ENCODE data around the gene TEAD2. TPM values are rescaled to one million over a fixed set of nuclear protein-coding genes. Genes with fewer than 3 reads are reported as not detected.

The TEAD2 gene
- total and polyA plus RNA-seq, 10 donors = 5.8 to 24.7 (median 14.4) TPM

DNA sequence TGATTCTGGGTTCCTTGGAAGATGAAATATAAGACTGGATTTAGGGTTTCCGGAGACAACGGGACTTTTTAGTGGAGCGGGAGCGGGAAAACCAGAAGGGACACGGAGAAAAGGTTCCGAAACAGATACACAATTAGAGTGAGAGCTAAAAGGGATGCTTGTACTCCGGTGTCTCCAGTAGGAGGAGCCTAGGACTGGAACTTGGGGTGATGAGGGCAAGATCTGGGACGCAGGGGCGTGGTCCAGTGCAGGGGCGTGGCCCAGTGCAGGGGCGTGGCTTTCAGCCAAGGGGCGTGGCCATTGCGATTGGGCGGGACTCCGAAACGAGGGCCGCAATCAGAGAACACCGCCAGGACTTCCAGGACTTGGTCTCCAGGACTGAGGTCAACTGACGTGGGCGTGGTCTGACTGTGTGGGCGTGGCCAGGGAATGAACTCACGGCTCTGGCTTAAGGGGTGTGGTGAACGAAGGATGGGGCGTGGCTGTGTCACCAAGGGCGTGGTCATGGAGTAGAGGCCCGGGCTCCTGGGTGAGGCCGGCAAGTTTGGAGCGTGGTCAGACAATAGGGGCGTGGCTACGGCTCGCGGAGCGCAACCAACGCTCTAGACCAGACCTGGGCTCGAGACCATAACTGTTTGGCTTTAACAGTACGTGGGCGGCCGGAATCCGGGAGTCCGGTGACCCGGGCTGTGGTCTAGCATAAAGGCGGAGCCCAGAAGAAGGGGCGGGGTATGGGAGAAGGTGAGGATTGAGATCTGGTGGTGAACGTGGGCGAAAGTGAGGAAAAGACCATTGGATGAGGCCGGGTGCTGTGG lies 1.3 kb upstream of the TEAD2 start, which contains the start of gene DKKL1:
TSS of gene DKKL1 (plus strand) at position 610 of the 815 bp plus-strand sequence. CDS start at position 732, 122 bp downstream.
- H3K27me3 ChIP-seq (replicated peaks in 1 of 7) = peaks cover 0 to 48% (median 9%) of the 10 kb centered on the region in 7 donors
- peaks cover 0 to 12% (median 0%) of the 10 kb centered on the region in 6 donors for H3K36me3 ChIP-seq
- intact Hi-C loops (cut with DNase I; ENCODE audit: low total_unique reads) = no loop called here
- H3K4me3 ChIP-seq = peak within 1 kb of the TSS; percentile 13 to 77 (median 52)
- peaks cover 3 to 51% (median 37%) of the 10 kb centered on the region in 6 donors for H3K4me1 ChIP-seq
- TF ChIP-seq POLR2A (IDR thresholded peaks at IDR 0.05) (no peak), POLR2AphosphoS5 (IDR thresholded peaks at IDR 0.05) (peak; percentile 57 to 85 (median 71))
- TF ChIP-seq, protein P1, sequence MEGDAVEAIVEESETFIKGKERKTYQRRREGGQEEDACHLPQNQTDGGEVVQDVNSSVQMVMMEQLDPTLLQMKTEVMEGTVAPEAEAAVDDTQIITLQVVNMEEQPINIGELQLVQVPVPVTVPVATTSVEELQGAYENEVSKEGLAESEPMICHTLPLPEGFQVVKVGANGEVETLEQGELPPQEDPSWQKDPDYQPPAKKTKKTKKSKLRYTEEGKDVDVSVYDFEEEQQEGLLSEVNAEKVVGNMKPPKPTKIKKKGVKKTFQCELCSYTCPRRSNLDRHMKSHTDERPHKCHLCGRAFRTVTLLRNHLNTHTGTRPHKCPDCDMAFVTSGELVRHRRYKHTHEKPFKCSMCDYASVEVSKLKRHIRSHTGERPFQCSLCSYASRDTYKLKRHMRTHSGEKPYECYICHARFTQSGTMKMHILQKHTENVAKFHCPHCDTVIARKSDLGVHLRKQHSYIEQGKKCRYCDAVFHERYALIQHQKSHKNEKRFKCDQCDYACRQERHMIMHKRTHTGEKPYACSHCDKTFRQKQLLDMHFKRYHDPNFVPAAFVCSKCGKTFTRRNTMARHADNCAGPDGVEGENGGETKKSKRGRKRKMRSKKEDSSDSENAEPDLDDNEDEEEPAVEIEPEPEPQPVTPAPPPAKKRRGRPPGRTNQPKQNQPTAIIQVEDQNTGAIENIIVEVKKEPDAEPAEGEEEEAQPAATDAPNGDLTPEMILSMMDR (IDR thresholded peaks at IDR 0.05 in 8 of 11, conservative IDR thresholded peaks at IDR 0.05 in 3 of 11) = peak in 1 of 11 experiments; percentile 24
- 1 to 4% (median 3%) methylated on average over 41 to 46 of the region's 46 CpGs for WGBS, 5 donors
- peak; percentile 95 for DNase-seq
- H3K27ac ChIP-seq = peak within 1 kb of the TSS; percentile 68 to 91 (median 88)
- peaks cover 0 to 5% (median 3%) of the 10 kb centered on the region in 8 donors for H3K9me3 ChIP-seq

DNA sequence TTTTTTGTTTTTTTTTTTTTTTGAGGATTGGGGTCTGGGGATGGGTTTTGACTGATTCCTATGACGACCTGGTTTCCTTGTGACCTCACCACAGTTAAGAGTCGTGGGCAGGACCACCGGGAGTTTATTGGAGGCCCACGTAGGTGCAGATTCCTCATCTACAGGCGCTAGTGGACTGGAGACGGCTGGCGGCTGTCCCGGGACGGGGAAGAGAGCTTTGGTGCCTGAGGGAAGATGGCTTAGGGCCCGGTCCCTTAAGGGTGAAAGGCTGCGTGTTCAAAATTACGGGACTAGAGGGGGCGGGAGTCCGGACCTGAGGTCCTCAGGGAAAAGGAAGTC lies 682 bp upstream of the TEAD2 start:
- no peak for TF ChIP-seq POLR2A (IDR thresholded peaks at IDR 0.05)
- TF ChIP-seq, protein P1 (IDR thresholded peaks at IDR 0.05 in 8 of 11, conservative IDR thresholded peaks at IDR 0.05 in 3 of 11) = no peak
- TF ChIP-seq POLR2AphosphoS5 (IDR thresholded peaks at IDR 0.05) = no peak
- intact Hi-C loops (cut with DNase I; ENCODE audit: low total_unique reads) = no loop called here
- H3K27me3 ChIP-seq (replicated peaks in 1 of 7) = peaks cover 0 to 48% (median 9%) of the 10 kb centered on the region in 7 donors
- H3K36me3 ChIP-seq = peaks cover 0 to 17% (median 0%) of the 10 kb centered on the region in 6 donors
- WGBS, 5 donors = 0 to 2% (median 2%) methylated on average over 14 of the region's 14 CpGs
- no peaks in the 10 kb centered on the region for H3K9me3 ChIP-seq
- peak overlapping the region; percentile 68 to 91 (median 88) for H3K27ac ChIP-seq
- H3K4me1 ChIP-seq = peaks cover 3 to 57% (median 37%) of the 10 kb centered on the region in 6 donors
- DNase-seq = no peak
- peak overlapping the region; percentile 13 to 77 (median 52) for H3K4me3 ChIP-seq

DNA sequence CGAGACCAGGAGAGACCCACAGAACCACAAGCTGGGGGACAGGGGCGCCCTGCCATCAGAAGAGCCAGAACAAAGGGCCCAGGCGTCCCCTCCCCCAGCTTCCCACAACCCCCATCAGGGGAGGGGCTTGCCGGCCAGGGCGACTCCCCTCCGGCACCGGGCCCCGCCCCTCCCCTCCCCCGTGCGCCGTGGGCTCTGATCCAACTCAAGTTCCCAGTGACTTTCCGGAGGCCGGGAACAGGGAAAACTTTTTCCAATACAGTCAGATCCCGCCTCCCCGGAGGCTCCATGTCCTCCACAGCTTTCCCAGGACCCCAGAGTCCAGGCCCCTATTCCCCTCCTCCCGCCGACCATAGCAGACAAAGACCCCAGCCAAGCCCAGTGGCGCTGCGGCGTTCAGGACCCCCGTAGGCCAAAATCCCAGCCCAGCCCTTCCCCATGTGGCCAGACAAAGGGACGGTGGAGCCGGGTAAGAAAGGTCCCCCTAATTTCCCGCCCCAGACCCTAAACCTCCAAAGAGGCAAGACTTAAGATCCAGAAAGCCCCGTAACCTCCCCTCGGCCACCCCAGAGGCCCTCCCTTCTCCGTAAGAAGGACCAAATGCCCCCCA lies 673 bp downstream of the TEAD2 start:
- Histone ChIP-seq H3K9me3 (no peaks in the 10 kb centered on the region), H3K36me3 (peaks cover 0 to 23% (median 0%) of the 10 kb centered on the region in 6 donors), H3K4me3 (peak overlapping the region; percentile 49 to 77 (median 54)), H3K4me1 (peaks cover 9 to 71% (median 46%) of the 10 kb centered on the region in 6 donors), H3K27ac (peak overlapping the region; percentile 68 to 91 (median 88)), H3K27me3 (replicated peaks in 1 of 7) (peaks cover 0 to 48% (median 9%) of the 10 kb centered on the region in 7 donors)
- intact Hi-C loops (cut with DNase I; ENCODE audit: low total_unique reads) = no loop called here
- TF ChIP-seq POLR2A (IDR thresholded peaks at IDR 0.05) = peak in 1 of 3 donors; percentile 60
- TF ChIP-seq, protein P1 (IDR thresholded peaks at IDR 0.05 in 8 of 11, conservative IDR thresholded peaks at IDR 0.05 in 3 of 11) = no peak
- TF ChIP-seq POLR2AphosphoS5 (IDR thresholded peaks at IDR 0.05) = peak; percentile 42 to 70 (median 59)
- WGBS, 5 donors = 3 to 12% (median 6%) methylated on average over 17 to 27 of the region's 27 CpGs
- peak; percentile 86 for DNase-seq
